ENCODE measurements around the gene PDXDC1. TPM values are rescaled to one million over a fixed set of nuclear protein-coding genes. Genes with fewer than 3 reads are reported as not detected.

Gene PDXDC1
- total and polyA plus RNA-seq, 9 of the 15 experiments (the other 6 are each of a cell fraction or from before 2014, with no cell fraction given) = 5.1 to 95.4 (median 45.8) TPM

GRCh38 chr16:15055141-15056053, 80.6 kb downstream of the PDXDC1 start (continued):
- TF ChIP-seq CTCF (IDR thresholded peaks at IDR 0.05 in 2 of 3, conservative IDR thresholded peaks at IDR 0.05 in 1 of 3; ENCODE audit: insufficient read depth in 2 of 3, low read depth in 1 of 3, low read length in 3 of 3) (peak in 2 of 3 experiments; percentile 32 to 37; a peak in 4 of 6 replicates), SIN3A (IDR thresholded peaks at IDR 0.05; ENCODE audit: borderline replicate concordance in 2 of 2, control insufficient read depth in 1 of 2, low read depth in 2 of 2, low read length in 2 of 2) (peak in 1 of 2 experiments; percentile 33; a peak in 1 of 4 replicates), RBBP5 (IDR thresholded peaks at IDR 0.05; ENCODE audit: borderline replicate concordance, insufficient read depth, low read length, poor library complexity, severe bottlenecking) (peak; percentile 67), HDAC1 (IDR thresholded peaks at IDR 0.05) (peak in 1 of 2 experiments; percentile 70; a peak in 2 of 4 replicates), SRSF1 (IDR thresholded peaks at IDR 0.05; ENCODE audit: low read depth, low read length) (0 out of 2 replicates have a peak, but pooled peaks have one; percentile 65), ETV1 (tag; conservative IDR thresholded peaks at IDR 0.05; ENCODE audit: low read depth) (peak; percentile 15; the same call in 1 of the 2 replicates), MAFG (tag; conservative IDR thresholded peaks at IDR 0.05) (no peak), FOSL1 (tag; conservative IDR thresholded peaks at IDR 0.05) (0 out of 2 replicates have a peak, but pooled peaks have one; percentile 23), MAZ (CRISPR knock-in tag; conservative IDR thresholded peaks at IDR 0.05 in 1 of 2, IDR thresholded peaks at IDR 0.05 in 1 of 2) (peak in 1 of 2 experiments; percentile 46; a peak in 1 of 4 replicates), ZFP36 (IDR thresholded peaks at IDR 0.05; ENCODE audit: low read depth, low read length, partially characterized antibody) (peak; percentile 96), ARID2 (IDR thresholded peaks at IDR 0.05) (no peak), ZNF444 (CRISPR knock-in tag; IDR thresholded peaks at IDR 0.05) (no peak), CHD2 (IDR thresholded peaks at IDR 0.05; ENCODE audit: low read depth, low read length) (no peak), ELF1 (tag; IDR thresholded peaks at IDR 0.05) (no peak), SMARCA5 (IDR thresholded peaks at IDR 0.05) (peak; percentile 90; the same call in 1 of the 2 replicates), BRD9 (IDR thresholded peaks at IDR 0.05; ENCODE audit: low read depth, partially characterized antibody) (peak; percentile 56), MAFF (IDR thresholded peaks at IDR 0.05; ENCODE audit: low read length) (no peak), PCBP1 (IDR thresholded peaks at IDR 0.05; ENCODE audit: low read depth, low read length, poor library complexity, severe bottlenecking) (peak; percentile 55)
- TF ChIP-seq, protein P1, sequence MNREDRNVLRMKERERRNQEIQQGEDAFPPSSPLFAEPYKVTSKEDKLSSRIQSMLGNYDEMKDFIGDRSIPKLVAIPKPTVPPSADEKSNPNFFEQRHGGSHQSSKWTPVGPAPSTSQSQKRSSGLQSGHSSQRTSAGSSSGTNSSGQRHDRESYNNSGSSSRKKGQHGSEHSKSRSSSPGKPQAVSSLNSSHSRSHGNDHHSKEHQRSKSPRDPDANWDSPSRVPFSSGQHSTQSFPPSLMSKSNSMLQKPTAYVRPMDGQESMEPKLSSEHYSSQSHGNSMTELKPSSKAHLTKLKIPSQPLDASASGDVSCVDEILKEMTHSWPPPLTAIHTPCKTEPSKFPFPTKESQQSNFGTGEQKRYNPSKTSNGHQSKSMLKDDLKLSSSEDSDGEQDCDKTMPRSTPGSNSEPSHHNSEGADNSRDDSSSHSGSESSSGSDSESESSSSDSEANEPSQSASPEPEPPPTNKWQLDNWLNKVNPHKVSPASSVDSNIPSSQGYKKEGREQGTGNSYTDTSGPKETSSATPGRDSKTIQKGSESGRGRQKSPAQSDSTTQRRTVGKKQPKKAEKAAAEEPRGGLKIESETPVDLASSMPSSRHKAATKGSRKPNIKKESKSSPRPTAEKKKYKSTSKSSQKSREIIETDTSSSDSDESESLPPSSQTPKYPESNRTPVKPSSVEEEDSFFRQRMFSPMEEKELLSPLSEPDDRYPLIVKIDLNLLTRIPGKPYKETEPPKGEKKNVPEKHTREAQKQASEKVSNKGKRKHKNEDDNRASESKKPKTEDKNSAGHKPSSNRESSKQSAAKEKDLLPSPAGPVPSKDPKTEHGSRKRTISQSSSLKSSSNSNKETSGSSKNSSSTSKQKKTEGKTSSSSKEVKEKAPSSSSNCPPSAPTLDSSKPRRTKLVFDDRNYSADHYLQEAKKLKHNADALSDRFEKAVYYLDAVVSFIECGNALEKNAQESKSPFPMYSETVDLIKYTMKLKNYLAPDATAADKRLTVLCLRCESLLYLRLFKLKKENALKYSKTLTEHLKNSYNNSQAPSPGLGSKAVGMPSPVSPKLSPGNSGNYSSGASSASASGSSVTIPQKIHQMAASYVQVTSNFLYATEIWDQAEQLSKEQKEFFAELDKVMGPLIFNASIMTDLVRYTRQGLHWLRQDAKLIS (CRISPR knock-in tag; IDR thresholded peaks at IDR 0.05) = no peak
- TF ChIP-seq, protein P2, sequence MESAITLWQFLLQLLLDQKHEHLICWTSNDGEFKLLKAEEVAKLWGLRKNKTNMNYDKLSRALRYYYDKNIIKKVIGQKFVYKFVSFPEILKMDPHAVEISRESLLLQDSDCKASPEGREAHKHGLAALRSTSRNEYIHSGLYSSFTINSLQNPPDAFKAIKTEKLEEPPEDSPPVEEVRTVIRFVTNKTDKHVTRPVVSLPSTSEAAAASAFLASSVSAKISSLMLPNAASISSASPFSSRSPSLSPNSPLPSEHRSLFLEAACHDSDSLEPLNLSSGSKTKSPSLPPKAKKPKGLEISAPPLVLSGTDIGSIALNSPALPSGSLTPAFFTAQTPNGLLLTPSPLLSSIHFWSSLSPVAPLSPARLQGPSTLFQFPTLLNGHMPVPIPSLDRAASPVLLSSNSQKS (CRISPR knock-in tag; IDR thresholded peaks at IDR 0.05) = no peak

Data from K562 (cell line).